Measurements from ENCODE around the gene KIF1C. TPM values are rescaled to one million over a fixed set of nuclear protein-coding genes. Genes with fewer than 3 reads are reported as not detected.

Gene KIF1C
- total RNA-seq, 1 donor from 2014 or later, result 94.0 TPM

GRCh38 chr17:4966844-4967538, 30.8 kb upstream of the KIF1C start:
- Histone ChIP-seq H3K36me3 (peaks cover under 1 to 19% of the 10 kb centered on the region in 2 donors), H3K4me1 (peaks cover 9 to 25% of the 10 kb centered on the region in 2 donors), H3K27me3 (no peaks in the 10 kb centered on the region), H3K9me3 (no peaks in the 10 kb centered on the region), H3K4me3 (peak overlapping the region; percentile 77 to 78), H3K27ac (peak overlapping the region; percentile 94)
- intact Hi-C loops (cut with DNase I), result loop anchor here (1.0 to 5.0 kb wide), 4 partner anchors 19 to 825 kb away; partner anchors contain the start of genes CYB5D2, INCA1, KIF1C and PFN1
- TF ChIP-seq CTCF (IDR thresholded peaks at IDR 0.05), result no peak
- DNase-seq (ENCODE audit: low spot score in 2 of 2), result peak; percentile 99 to 100

DNA sequence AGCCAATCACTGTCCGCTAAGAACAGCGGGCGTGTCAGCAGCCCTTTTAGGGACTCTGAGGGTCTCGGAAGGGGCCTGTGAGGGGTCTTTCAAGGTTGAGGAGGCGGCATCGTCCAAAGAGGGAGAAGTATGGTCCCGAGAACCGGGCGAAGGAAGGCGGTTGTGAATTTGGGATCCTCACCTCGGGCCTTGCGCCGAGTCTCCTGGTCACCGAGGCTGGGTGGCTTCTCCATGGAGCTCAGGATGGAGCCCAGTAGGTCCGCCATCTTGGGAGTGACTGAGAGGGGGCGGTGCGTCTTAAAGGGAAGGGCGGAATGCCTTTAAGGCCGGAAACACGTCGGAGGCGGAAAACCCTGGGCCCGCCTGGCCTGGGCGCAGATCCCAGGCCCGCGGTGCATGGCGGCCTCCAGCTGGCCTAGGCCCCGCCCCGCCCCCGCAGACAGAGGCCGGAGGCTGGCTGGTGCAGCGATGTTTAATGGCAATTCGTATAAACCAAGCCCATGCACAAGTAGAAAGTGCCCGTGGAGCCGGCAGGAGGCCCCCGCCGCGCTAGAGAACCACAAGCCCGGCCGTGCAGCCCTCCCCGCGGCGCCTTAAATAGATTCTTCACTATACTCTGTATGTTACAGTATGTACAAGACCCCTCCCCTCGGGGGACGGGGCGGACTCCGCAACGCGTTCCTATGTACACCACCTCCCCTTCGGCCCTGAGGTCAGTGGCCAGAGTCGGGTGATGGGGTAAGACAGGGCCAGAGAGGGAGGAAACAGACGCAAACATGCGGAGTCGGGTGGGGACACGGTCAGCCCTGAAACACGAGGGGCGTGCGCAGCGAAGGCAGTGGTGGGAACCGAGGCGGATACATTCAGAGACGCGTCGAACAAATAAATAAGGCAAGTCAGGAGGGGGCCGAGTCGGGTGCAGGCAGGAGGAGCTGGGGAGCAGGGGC, 29.9 kb upstream of the KIF1C start, which contains the start of gene SPAG7:
Gene SPAG7 (minus strand): TSS at position 279 of the 947 bp plus-strand sequence. CDS start 13 bp downstream, at position 266.
- Histone ChIP-seq H3K27ac (peak within 1 kb of the TSS; percentile 94), H3K4me3 (peak within 1 kb of the TSS; percentile 77 to 78), H3K9me3 (no peaks in the 10 kb centered on the region), H3K27me3 (no peaks in the 10 kb centered on the region), H3K4me1 (peaks cover 9 to 25% of the 10 kb centered on the region in 2 donors), H3K36me3 (peaks cover 9 to 27% of the 10 kb centered on the region in 2 donors)
- DNase-seq (ENCODE audit: low spot score in 2 of 2), result peak; percentile 63 to 96
- intact Hi-C loops (cut with DNase I), result loop anchor here (1.0 to 5.0 kb wide), 5 partner anchors 20 to 826 kb away; partner anchors contain the start of genes CYB5D2, INCA1, KIF1C and PFN1
- TF ChIP-seq CTCF (IDR thresholded peaks at IDR 0.05), result peak in 1 of 3 experiments; percentile 3

DNA sequence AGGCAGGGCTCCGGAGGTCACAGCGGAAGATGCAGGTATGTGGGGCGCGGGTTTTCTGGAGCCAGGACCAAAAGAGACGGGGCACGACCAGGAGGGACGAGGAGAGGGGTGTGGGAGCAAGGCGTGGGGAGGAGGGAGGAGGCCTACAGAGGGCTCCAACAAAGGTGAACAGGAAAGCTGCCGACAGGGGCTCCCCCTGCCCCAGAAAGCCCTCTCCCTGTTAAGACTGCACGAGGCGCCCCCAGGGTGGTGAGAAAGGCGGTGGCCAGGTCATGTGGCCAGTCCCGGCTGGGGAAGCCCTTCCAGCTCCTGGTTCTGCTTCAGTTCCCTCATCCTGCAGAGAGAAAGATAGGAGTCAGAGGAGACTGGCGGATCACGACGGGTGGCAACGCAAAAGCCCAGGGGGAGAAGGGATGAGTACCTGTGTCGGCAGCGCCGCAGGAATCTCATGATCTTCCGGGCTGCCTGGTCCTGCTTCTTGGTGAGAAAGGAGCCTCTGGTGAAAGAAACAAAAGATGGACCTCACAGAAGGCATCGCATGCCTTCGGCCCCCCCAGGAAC, 29.2 kb upstream of the KIF1C start:
- H3K9me3 ChIP-seq, result no peaks in the 10 kb centered on the region
- no peak for TF ChIP-seq CTCF (IDR thresholded peaks at IDR 0.05)
- no peaks in the 10 kb centered on the region for H3K27me3 ChIP-seq
- no peak for DNase-seq (ENCODE audit: low spot score in 2 of 2)
- intact Hi-C loops (cut with DNase I), result loop anchor here (1.0 to 5.0 kb wide), 2 partner anchors 59 to 826 kb away; partner anchors contain the start of genes CYB5D2 and ZZEF1
- H3K4me3 ChIP-seq, result peak overlapping the region; percentile 77 to 78
- H3K36me3 ChIP-seq, result peaks cover 17 to 34% of the 10 kb centered on the region in 2 donors
- peaks cover 9 to 25% of the 10 kb centered on the region in 2 donors for H3K4me1 ChIP-seq
- H3K27ac ChIP-seq, result peak overlapping the region; percentile 94

DNA sequence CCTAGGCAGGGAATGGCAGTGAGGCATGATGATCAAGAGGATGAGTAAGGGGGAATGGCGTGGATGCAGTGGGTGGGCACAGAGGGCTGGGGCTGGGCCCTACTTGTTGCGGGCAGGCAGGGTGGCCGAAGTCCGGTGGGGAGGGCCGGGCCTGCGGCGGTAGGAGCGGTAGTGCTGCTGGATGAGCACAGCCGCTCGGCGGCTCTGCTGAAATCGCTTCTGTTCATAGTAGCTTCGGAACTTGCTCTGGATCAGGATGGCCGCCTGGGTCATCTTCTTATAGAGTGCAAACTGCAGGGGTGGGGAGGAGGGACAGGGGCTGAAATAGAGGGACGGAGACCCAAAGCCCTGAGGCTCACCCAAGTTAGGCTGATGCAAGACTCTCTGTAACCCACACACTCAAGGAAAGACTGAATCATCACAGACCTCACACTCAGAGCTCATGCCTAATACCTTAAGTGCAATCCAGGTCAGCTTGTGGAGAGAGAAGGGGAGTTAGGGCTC, 28.7 kb upstream of the KIF1C start:
- Histone ChIP-seq H3K27me3 (no peaks in the 10 kb centered on the region), H3K27ac (peak overlapping the region; percentile 94), H3K4me1 (peaks cover 9 to 25% of the 10 kb centered on the region in 2 donors), H3K36me3 (peaks cover 18 to 40% of the 10 kb centered on the region in 2 donors), H3K4me3 (peak overlapping the region in 1 of 2 donors; percentile 77), H3K9me3 (no peaks in the 10 kb centered on the region)
- no peak for DNase-seq (ENCODE audit: low spot score in 2 of 2)
- TF ChIP-seq CTCF (IDR thresholded peaks at IDR 0.05), result no peak
- intact Hi-C loops (cut with DNase I), result loop anchor here (5.0 kb wide), 1 partner anchor 827 kb away; the partner anchor contains the start of genes CYB5D2 and ZZEF1

All from ascending aorta (tissue), 2 donors.